ENCODE measurements around the gene FAM149B1.
A peak's percentile ranks its signal among the peaks of the same experiment; 100 is the strongest.
"Not testable (repeated sequence)": the region's sequence is repeated elsewhere in the genome, so short reads cannot be mapped to it uniquely, and the experiment has no call there.

Gene FAM149B1

DNA sequence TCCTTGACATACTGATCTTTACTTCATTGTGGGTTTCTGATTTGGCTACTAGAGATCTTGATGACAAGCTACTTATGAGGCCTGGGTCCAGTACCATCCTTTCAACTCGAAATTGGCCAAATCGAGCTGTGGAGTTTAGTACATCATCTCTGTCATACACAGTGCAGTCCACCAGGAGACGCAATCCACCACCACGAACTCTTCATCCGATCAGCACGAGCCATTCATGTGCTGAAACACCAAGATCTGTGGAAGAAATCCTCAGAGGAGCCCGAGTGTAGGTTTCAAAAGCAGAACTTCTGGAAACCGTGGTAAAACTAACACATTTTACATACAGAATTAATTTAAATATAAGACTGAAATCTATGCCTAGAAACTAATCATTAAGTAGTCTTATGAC is 65.0 kb downstream of the FAM149B1 start:
- DNase-seq (ENCODE audit: low read depth, low spot score) = no peak

DNA sequence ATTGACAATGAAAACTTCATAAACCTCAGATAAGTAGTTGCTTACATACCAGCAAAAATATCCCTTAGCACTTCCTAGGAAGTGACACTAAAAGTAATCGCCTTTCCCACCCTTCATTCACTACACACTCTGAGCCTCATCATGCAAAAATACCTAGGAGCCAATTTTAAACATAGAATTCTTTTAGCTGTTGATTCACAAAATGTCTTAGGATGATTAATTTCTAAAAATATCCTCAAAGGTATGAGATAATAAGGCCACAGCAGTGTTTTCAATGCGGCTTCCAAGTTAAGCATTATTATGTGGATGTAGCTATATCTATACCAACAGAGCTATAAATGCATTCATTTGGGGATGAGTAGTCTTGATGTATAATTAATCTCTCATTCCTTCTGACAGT is 66.0 kb downstream of the FAM149B1 start:
- DNase-seq (ENCODE audit: low read depth, low spot score) = no peak

DNA sequence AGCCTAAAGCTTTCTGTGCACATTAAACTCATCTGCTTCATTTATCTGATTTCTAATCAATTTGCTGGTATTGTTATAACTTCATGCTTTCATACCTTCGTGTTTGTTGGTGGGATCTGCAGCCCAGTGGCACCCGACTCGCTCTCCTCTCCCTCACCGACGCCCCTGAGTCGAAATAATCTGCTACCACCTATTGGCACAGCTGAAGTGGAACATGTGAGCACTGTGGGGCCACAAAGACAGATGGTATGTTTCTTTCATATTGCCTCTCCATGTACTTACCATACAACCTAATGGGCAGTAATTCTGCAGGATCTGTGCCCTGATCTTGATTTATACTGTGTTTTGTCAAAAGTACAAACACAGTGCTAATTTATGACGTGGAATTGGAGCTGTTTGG is 66.8 kb downstream of the FAM149B1 start:
- DNase-seq (ENCODE audit: low read depth, low spot score) = no peak

DNA sequence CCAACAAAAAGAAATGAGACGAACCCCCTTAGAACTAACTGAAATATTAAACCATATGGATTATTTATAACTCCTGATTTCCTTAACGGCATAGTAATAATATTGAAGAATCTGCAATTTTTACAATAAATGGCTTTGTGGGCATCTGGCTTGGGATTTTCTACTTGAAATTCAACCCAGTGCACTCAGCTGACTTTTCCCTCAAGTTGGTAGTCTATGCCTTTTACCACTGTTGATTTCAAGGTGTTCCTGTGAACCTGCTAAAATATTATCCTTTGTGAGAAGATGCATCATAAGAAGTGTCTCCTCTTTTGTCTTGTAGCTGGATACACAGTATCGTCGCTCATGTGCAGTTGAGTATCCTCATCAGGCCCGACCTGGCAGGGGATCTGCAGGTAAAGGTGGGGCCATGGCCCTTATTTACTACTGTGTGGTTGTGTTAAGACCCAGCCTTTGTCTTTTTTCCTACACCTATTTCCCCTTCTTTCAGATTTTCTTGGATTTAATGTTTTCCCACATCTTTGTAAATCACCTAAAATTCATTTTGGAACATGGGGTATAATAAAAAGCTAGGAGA is 71.2 kb downstream of the FAM149B1 start:
- DNase-seq (ENCODE audit: low read depth, low spot score) = no peak

DNA sequence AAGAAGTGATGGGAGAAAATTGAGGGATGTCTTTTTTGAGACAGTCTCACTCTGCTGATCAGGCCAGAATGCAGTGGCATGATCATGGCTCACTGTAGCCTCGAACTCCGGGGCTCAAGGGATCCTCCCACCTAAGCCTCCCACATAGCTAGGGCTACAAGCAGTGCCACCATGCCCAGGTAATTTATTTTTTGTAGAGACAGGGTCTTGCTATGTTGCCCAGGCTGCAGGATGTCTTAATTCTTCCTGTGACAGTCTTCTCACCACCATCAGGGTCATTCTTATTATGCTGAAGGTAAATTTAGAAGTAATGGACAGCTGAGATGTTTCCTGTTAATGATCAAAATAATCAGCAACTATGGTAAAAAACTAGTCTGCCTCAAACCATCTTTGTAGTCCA is 72.0 kb downstream of the FAM149B1 start:
- no peak for DNase-seq (ENCODE audit: low read depth, low spot score)

DNA sequence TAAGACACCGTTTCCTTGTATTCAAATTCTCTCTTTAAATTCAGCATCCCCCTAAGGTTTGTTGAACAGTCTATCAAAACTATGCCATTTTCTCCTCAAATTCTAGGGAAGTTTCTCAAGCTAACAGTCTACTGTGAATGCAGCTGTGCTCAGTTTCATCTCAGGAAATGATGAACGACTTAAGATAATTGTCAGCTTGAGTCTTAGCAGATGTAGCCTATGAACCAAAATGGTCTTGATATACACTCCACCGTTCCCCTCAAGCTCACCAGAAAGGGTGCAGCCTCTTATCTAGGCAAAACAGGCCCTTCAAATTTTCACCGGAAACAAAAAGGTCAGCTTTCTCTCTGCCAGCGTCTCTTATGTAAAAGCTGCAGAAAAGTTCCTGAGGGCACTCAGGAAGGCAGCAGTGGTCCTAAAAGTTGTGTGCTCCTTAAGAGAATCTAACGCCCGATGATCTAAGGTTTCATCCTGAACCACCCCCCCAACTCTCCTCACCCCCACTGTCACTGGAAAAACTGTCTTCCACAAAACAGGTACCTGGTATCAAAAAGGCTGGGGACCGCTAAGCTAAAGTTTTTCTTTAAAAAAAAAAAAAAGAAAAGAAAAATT is 77.1 kb downstream of the FAM149B1 start:
- DNase-seq (ENCODE audit: low read depth, low spot score) = no peak

DNA sequence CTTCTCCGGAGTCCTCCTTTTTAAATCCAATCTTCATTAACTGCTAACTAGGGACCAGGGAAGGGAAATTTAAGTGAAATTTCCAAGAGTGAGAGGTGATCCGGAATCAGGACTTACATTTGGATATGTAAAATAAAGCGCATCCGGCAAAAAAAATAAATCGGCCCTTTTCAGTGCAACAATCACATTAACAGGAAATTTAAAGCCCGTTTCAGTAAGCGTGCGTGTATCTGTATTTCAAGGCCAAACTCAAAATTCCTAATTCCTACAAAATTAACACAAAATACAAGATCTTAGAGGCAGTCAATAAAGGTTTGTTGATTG is 78.4 kb downstream of the FAM149B1 start:
- DNase-seq (ENCODE audit: low read depth, low spot score) = no peak

DNA sequence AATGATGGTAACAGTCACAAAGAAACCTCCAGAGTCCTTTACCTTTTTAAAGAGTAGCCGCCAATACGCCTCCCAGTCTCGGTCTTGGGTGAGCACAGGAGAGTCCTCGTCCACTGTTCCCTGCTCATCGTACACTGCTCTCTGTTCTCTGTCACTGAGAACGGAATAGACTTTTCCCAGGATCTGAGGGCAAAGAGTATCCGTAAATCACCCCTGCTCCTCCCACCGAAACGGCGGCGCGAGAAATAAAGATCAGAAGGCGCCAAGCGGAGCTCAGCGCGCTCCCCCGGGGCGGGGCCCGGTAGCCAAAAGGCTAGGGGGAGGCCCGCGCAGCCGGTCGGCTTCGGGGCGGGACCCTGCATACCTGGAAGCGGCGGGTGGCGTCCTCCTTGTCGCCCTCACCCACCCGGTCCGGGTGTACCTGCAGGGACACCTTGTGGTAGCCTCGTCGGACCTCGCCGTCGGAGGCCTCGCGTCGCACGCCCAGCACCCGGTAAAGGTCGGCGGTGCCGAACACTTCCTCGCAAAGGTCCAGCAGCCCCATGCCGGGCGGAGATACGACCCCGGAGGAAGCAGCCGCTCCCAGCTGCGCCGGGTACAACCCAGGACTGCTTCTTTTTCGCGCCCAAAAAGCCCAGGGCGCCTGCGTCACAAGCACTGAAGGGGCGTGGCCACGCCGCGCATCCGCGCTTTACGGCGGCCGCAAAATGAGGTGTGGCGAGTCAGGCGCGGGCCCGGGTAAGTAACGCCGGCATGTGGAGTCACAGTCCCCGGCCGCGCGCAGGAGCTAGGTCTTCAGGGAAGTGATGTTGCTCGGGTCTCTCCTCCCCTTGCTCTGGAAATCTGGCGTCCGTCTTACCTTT is 79.0 kb downstream of the FAM149B1 start, which contains the start of gene DNAJC9:
DNAJC9 (minus strand) TSS at position 610 of the 863 bp plus-strand sequence; CDS start at position 544, 66 bp downstream.
- DNase-seq (ENCODE audit: low read depth, low spot score) = peak; percentile 91

DNA sequence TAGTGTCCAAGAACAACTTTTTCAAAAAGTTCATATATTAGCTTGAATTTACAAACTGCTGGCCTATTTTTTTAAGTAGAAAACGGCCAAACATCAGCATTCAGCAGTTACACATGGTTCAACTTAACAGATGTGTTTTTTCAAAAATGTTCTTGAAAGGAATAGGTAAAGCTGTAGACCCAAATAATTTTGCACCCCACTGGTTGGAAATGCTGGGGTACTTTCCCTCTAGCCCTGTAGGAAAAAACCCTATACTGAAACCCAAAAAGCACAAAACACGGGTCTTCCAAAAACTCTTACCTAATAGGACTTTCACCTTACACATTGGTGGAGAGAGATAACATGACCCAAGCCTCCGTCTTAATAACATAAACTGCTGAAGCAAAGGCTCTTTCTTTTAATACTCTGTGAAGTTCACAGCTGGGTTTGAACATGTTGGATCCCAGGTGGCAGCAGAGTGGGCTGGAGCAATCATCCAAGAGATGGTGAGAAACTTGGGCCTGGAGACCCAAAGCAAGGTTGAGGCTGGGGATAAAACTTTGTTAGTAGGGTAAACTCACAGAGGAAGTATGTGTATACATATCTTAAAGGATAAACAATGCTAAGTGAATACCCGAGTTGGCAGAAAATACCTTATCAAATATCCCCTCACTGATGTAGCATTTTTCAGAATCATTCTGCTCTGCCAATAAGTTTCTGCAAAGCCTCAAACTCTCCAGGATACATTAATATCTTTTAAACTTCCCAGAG is 79.8 kb downstream of the FAM149B1 start:
- no peak for DNase-seq (ENCODE audit: low read depth, low spot score)

DNA sequence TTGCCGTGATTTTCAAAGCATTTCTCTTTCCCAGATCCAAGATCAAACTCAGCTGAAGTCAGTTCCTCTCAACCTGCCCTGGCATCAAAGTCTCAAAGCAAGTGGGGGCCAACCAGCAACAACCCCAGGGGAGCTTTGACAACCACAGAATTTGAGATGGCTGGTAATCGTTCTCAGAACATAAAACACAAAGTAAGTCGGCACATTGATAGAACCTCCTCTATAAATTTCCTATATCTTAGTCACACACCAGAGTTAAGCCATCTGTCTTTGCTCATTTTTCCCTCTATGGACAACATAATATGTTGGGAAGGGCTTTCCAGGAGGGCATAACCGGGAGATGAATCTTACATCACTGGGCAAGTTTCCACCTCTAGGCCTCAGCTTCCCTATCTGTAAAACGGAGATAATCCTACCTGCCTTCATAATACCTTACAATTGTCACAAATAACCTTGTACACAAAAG is 80.4 kb downstream of the FAM149B1 start:
- DNase-seq (ENCODE audit: low read depth, low spot score) = no peak

DNA sequence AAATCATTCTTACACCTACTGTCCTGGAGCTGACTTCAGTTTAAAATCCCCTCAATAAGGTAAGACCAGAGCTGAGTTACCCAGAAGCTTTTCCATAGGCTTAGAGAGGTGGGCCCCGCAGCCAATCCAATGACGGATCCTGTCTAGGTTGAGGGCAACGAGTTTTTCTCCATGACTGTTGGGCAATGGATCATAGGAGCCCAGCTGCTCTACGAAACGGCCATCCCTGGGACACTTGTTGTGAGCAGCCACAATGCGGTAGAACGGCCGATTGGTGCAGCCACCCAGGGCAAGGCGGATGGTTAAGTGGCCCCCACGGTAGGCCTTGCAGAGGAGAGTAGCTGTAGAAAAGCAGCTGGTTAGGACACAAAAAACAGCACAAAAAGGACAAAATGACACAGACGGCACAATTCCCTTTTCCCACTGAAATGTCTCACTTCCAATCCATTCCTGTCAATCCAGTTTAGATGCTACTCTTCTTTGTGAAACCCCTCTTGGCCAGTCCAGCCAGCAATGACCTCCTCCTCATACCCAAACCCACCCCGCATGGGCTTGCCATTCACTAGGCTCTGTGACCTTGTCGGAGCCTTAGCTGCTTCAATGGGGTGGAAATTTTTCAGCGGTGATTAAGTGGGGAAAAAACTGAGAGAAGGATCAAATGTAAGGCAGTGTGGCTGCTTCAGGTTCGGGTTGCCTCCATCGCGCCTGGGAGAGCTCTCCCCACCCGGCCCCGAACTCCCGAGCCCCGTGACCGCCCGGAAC is 83.9 kb downstream of the FAM149B1 start:
- DNase-seq (ENCODE audit: low read depth, low spot score) = no peak

DNA sequence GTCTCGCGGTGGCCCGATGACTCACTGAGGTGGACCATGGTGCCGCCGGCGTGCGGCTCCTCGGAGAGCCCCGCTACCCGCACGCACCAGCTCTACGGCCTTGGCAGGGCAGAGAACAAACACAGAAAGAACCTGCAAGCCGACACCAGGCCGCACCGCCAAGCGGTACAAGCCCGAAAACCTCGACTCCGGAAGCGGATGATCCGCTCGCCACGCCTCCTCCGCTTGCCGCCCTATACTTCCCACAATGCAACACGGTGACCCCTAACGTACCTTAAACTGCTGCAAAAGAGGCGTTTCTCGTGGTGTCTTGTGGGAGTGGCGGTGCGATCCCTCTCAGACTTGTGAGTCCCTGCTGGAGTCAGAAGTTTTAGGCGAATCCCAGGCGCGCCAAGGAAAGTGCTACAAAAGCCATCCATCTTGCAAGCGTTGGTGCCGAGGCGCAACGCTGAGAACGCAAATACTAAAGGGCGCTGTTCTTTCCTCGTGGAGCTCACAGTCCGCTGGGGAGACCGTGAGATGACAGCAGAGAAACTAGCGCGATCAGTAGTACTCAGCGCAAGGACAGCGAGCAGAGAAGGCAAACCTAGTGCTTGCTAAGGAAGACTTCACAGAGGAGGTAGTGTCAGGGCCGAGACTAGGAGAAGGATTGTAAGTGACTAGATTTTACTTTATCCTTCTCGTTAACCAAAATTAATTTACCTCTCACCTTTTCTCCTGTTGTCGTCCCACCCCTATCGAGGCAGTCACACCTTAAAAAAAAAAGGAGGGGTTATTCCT is 84.7 kb downstream of the FAM149B1 start, which contains the start of gene MRPS16:
MRPS16 (minus strand) TSS at position 200 of the 780 bp plus-strand sequence; CDS start at position 38, 162 bp downstream.
- DNase-seq (ENCODE audit: low read depth, low spot score) = peak; percentile 84

DNA sequence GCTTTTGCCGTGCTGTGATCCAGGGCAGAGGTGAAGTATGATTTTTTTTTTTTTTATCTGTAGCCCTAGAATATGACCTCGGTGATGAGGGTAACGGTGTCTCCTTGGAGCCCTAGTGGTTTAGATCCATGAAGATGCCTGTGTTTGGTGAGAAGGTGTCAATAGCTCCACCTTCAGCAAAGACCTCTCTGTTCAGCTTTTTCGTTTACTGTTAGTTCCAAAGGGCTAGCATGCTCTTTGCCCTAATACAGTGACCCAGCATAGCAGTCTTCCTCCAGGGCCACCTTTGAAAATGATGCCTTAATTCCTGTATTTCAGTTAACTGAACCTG is 85.3 kb downstream of the FAM149B1 start:
- no peak for DNase-seq (ENCODE audit: low read depth, low spot score)

DNA sequence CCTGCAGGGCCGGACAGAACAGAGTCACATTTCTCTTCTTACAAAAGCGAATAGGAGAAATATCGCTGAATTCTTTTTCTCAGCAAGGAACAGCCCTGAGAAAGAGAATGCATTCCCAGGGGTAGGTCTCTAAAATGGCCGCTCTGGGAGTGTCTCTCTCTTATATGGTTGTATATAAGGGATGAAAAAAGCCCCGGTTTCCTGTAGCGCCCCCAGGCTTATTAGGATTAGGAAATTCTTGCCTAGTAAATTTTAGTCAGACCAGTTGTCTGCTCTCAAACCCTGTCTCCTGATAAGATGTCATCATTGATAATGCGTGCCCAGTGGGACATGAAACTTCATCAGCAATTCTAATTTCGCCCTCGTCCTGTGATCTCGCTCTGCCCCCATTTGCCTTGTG is 90.7 kb downstream of the FAM149B1 start:
- DNase-seq (ENCODE audit: low read depth, low spot score) = not testable (repeated sequence)

DNA sequence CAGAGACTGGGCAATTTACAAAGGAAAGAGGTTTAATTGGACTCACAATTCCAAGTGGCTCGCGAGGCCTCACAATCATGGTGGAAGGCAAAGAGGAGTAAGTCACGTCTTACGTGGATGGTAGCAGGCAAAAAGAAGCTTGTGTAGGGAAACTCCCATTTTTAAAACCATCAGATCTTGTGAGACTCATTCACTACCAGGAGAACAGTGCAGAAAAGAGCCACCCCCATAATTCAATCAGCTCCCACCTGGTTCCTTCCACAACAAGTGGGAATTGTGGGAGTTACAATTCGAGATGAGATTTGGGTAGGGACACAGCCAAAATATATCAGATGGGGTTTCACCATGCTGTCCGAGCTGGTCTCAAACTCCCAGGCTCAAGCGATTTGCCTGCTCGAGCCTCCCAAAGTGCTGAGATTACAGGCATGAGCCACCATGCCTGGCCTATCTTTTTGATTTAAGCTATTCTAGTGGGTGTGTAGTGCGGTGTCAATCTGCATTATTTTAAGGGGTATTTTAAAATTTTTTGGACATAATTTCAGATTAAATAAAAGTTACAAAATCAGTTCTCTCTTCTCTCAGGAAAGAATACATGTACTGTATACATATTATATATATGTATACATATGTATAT is 93.6 kb downstream of the FAM149B1 start:
- no peak for DNase-seq (ENCODE audit: low read depth, low spot score)

DNA sequence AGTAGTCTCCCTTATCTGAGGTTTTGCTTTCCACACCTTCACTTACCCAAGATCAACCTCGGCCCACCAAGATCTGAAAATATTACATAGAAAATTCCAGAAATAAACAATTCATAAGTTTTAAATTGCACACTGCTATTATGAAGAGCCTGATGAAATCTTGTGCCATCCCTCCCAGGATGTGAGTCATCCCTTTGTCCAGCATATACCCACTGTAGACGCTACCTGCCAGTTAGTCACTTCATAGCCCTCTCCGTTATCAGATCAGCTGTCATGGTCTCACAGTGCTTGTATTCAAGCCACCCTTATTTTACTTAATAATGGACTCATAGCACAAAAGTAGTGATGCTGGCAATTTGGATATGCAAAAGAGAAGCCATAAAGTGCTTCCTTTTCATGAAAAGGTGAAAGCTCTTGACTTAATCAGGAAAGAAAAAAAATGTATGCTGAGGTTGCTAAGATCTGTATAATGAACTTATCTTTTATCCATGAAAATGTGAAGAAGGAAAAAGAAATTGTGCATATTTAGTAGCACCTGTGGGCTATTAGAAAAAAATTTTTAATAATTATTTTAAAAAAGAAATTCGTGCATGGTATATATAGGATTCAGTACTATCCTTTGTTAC is 94.3 kb downstream of the FAM149B1 start:
- no peak for DNase-seq (ENCODE audit: low read depth, low spot score)

DNA sequence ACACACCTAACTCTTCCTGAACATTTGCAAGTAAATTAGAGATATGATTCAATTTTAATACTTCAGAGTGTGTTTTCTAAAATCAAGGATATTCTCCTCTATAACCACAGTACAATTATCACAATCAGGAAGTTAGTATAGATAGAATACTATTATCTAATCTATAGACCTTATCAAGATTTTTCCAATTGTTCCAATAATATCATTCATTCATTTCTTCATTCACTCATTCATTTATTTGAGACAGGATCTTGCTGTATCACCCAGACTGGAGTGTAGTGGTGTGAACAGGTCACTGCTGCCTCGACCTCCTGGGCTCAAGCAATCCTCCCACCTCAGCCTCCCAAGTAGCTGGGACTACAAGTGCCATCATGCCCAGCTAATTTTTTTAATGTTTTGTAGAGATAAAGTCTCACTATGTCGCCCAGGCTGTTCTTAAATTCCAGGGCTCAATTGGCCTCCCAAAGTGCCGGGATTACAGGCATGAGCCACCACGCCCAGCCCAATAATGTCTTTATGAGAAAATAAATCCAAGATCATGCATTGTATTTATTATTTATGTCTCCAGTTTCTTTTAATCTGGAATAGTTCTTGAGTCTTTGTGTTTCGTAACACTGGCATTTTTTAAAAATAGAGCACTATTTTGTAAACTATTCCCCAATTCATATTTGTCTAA is 95.1 kb downstream of the FAM149B1 start:
- no peak for DNase-seq (ENCODE audit: low read depth, low spot score)

DNA sequence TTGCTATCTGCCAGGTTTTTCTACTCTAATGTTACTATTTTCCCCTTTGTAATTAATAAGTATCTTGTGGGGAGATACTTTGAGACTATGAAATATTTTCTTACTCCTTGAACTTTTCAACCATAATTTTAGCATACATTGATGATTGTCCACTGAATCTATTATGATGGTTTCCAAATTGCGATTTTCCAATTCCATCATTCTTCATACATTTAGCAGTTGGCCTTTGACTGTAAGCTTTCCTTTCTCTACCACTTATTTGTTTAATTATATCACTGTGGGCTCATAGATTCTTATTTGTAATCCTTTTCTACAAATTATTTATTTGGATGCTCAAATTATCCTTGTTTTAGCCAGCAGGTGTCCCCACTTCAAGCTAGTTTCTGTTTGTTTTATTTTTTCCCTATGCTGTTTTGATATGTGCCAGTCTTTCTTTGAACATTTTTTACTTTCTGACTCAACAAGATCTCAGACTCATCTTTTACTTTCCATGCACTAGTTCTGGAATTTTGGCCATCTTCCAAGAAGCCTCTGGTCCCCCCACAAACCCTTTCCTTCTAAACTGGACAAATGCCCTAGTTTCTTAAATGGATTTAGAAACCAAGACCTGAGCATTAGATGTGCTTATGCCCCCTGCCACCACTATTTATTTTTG is 95.9 kb downstream of the FAM149B1 start:
- DNase-seq (ENCODE audit: low read depth, low spot score) = no peak
